NCI-H146 (cell line): ENCODE data around the gene EEF2.
A peak's percentile ranks its signal among the peaks of the same experiment; 100 is the strongest.

Source experiments
- DNase-seq: peaks from one replicate; lab custom pipeline; 2025; lab: John Stamatoyannopoulos, UW

EEF2 gene

GRCh38 chr19:3984584-3984907 lies 717 bp downstream of the EEF2 start:
- DNase-seq, result no peak

- DNase-seq, result no peak
Observed at GRCh38 chr19:3983936-3984583, 1.2 kb downstream of the EEF2 start.

- no peak for DNase-seq
Observed at GRCh38 chr19:3983542-3983914, 1.7 kb downstream of the EEF2 start.

GRCh38 chr19:3982701-3983541 lies 2.3 kb downstream of the EEF2 start:
- no peak for DNase-seq

- no peak for DNase-seq
Observed at GRCh38 chr19:3981736-3982681, 3.3 kb downstream of the EEF2 start.

GRCh38 chr19:3981373-3981735 lies 3.9 kb downstream of the EEF2 start:
- no peak for DNase-seq

- DNase-seq, result no peak
Observed at GRCh38 chr19:3980353-3981251, 4.7 kb downstream of the EEF2 start.

- no peak for DNase-seq
Observed at GRCh38 chr19:3979674-3980352, 5.5 kb downstream of the EEF2 start.

GRCh38 chr19:3979289-3979673 lies 6.0 kb downstream of the EEF2 start:
- no peak for DNase-seq

GRCh38 chr19:3978145-3978544 lies 7.1 kb downstream of the EEF2 start:
- no peak for DNase-seq

GRCh38 chr19:3977242-3978143 lies 7.8 kb downstream of the EEF2 start:
- DNase-seq, result no peak

- no peak for DNase-seq
Observed at GRCh38 chr19:3976495-3977241, 8.6 kb downstream of the EEF2 start.

GRCh38 chr19:3975637-3976087 lies 9.6 kb downstream of the EEF2 start:
- no peak for DNase-seq

- DNase-seq, result no peak
Observed at GRCh38 chr19:3975144-3975543, 10.1 kb downstream of the EEF2 start.

GRCh38 chr19:3970808-3971598 lies 14.3 kb downstream of the EEF2 start, which contains the start of gene DAPK3:
Gene DAPK3 (minus strand): TSS chr19:3971099. CDS start chr19:3969735, 1,364 bp downstream.
- DNase-seq, result peak; percentile 96

GRCh38 chr19:3970313-3970807 lies 14.9 kb downstream of the EEF2 start:
- no peak for DNase-seq

GRCh38 chr19:3969435-3970312 lies 15.6 kb downstream of the EEF2 start:
- no peak for DNase-seq
